D721Med (cell line): ENCODE data around the gene ZBTB7C.

Source experiments
- DNase-seq: peaks from one replicate; pipeline ENCODE4 v3.0.0; 2011; ENCODE audit warnings: low spot score; ENCODE audit not compliant: insufficient read length
- FAIRE-seq: peaks from 2 replicates; lab custom pipeline; 2011; peaks lifted over from hg19 to GRCh38; lab: Jason Lieb, UNC
- CTCF ChIP-seq: IDR thresholded peaks from 2 replicates; pipeline ENCODE4 v1.5.1; 2012; ENCODE audit warnings: mild to moderate bottlenecking, control low read depth; ENCODE audit not compliant: insufficient read depth; ENCODE audit errors: missing control alignments

The ZBTB7C gene

GRCh38 chr18:48450685-48451084 lies 41.5 kb upstream of the ZBTB7C start:
- TF ChIP-seq CTCF = no peak
- no peak for DNase-seq
- no peak for FAIRE-seq

- peak; percentile 90 for TF ChIP-seq CTCF
- no peak for FAIRE-seq
- peak; percentile 71 for DNase-seq
These were observed 37.5 kb upstream of the ZBTB7C start for GRCh38 chr18:48446582-48447225.

GRCh38 chr18:48445540-48445939 lies 36.4 kb upstream of the ZBTB7C start:
- DNase-seq (peak; percentile 47), FAIRE-seq (peak; percentile 97)
- TF ChIP-seq CTCF = peak; percentile 73

- FAIRE-seq = no peak
- DNase-seq = no peak
- no peak for TF ChIP-seq CTCF
These were observed 33.6 kb upstream of the ZBTB7C start for GRCh38 chr18:48442761-48443160.

- no peak for FAIRE-seq
- DNase-seq = no peak
- no peak for TF ChIP-seq CTCF
These were observed 32.3 kb upstream of the ZBTB7C start for GRCh38 chr18:48441405-48441881.

GRCh38 chr18:48440924-48441323 lies 31.7 kb upstream of the ZBTB7C start:
- no peak for FAIRE-seq

More at GRCh38 chr18:48440924-48441323, 31.7 kb upstream of the ZBTB7C start:
- DNase-seq = no peak
- no peak for TF ChIP-seq CTCF
